SK-N-SH (cell line): ENCODE measurements around the gene S100A7. TPM values are rescaled to one million over a fixed set of nuclear protein-coding genes. Genes with fewer than 3 reads are reported as not detected.
"Not testable (repeated sequence)": the region's sequence is repeated elsewhere in the genome, so short reads cannot be mapped to it uniquely, and the experiment has no call there.

ENCODE experiments used
- CTCF ChIA-PET: fragments of 300-600, 350-600 bp; formaldehyde crosslinking; extraction: SDS; loops from one replicate; lab custom pipeline; 2021; lab: Yijun Ruan, JAX
- POLR2A ChIA-PET: fragments of 350-600 bp; sonication (Branson Sonifier 250); formaldehyde crosslinking; extraction: SDS; loops from one replicate; lab custom pipeline; 2020; ENCODE audit warnings: antibody characterized with exemption, inconsistent platforms; lab: Yijun Ruan, JAX
- DNase-seq: peaks from one replicate; pipeline ENCODE4 v3.0.0; 2012
- H2AFZ ChIP-seq: fragments of 200-600 bp; sonication (generic); 2 replicates; pipeline ENCODE4 v1.8.1; 2016; ENCODE audit warnings: antibody characterized with exemption, mild to moderate bottlenecking, low read depth
- H3F3A ChIP-seq: fragments of 200-600 bp; sonication (generic); replicated peaks from 2 replicates; pipeline ENCODE3; 2016; ENCODE audit warnings: antibody characterized with exemption, mild to moderate bottlenecking; ENCODE audit not compliant: insufficient read depth
- H3K27ac ChIP-seq, 2 experiments: fragments of 200-500 bp in 1 of 2; fragments of 200-600 bp in 1 of 2; sonication (Bioruptor generic) in 1 of 2; sonication (generic), shearing (Covaris generic) in 1 of 2; 2 replicates each; pipeline versions ENCODE4 v1.5.1 to v1.6.1; 2014 to 2016; ENCODE audit warnings: low read depth in 2 of 2, inconsistent platforms in 1 of 2, low read length in 1 of 2, mild to moderate bottlenecking in 1 of 2, mixed read lengths in 1 of 2
- H3K27me3 ChIP-seq: fragments of 200-600 bp; sonication (generic), shearing (Covaris generic); 2 replicates; pipeline ENCODE4 v1.6.1; 2016; ENCODE audit warnings: mixed run types; ENCODE audit not compliant: insufficient read depth
- H3K36me3 ChIP-seq, 2 experiments: fragments of 200-500 bp in 1 of 2; fragments of 200-600 bp in 1 of 2; sonication (Bioruptor generic) in 1 of 2; sonication (generic) in 1 of 2; replicated peaks in 1 of 2; 2 replicates each; pipeline versions ENCODE3 to v1.5.1; 2014 to 2016; ENCODE audit warnings: low read length in 1 of 2, mild to moderate bottlenecking in 1 of 2; ENCODE audit not compliant: insufficient read depth in 2 of 2, control insufficient read depth in 1 of 2
- H3K4me1 ChIP-seq, 2 experiments: fragments of 200-500 bp in 1 of 2; fragments of 200-600 bp in 1 of 2; sonication (Bioruptor generic) in 1 of 2; sonication (generic), shearing (Covaris generic) in 1 of 2; 2 replicates each; pipeline versions ENCODE4 v1.5.1 to v1.6.1; 2014 to 2016; ENCODE audit warnings: low read depth in 1 of 2, low read length in 1 of 2, mixed run types in 1 of 2; ENCODE audit not compliant: insufficient read depth in 2 of 2, control insufficient read depth in 1 of 2
- H3K4me2 ChIP-seq: fragments of 200-600 bp; sonication (generic), shearing (Covaris generic); 2 replicates; pipeline ENCODE4 v1.6.1; 2017; ENCODE audit warnings: mixed run types
- H3K4me3 ChIP-seq, 2 experiments: fragments of 200-500 bp in 1 of 2; fragments of 200-600 bp in 1 of 2; sonication (Bioruptor generic) in 1 of 2; sonication (generic), shearing (Covaris generic) in 1 of 2; 2 replicates each; pipeline versions ENCODE4 v1.5.1 to v1.8.1; 2014 to 2016; ENCODE audit warnings: low read depth in 2 of 2, inconsistent platforms in 1 of 2, low read length in 1 of 2, mild to moderate bottlenecking in 1 of 2, mixed read lengths in 1 of 2, moderate library complexity in 1 of 2
- H3K79me2 ChIP-seq: fragments of 200-600 bp; sonication (generic); 2 replicates; pipeline ENCODE4 v1.8.1; 2017; ENCODE audit warnings: mild to moderate bottlenecking; ENCODE audit not compliant: insufficient read depth
- H3K9ac ChIP-seq: fragments of 200-600 bp; sonication (generic); 2 replicates; pipeline ENCODE4 v1.6.1; 2017; ENCODE audit warnings: mixed run types
- H3K9me2 ChIP-seq: fragments of 200-600 bp; sonication (generic); 2 replicates; pipeline ENCODE4 v1.6.1; 2017; ENCODE audit warnings: mixed run types
- H3K9me3 ChIP-seq: fragments of 200-600 bp; sonication (generic); 2 replicates; pipeline ENCODE4 v1.6.1; 2017; ENCODE audit warnings: mixed run types, mild to moderate bottlenecking, moderate library complexity
- H4K20me1 ChIP-seq: fragments of 200-600 bp; sonication (generic); 2 replicates; pipeline ENCODE4 v1.6.1; 2017; ENCODE audit warnings: mild to moderate bottlenecking, mixed run types; ENCODE audit not compliant: insufficient read depth
- CHD2 ChIP-seq: fragments of 150-350 bp; IDR thresholded peaks from 2 replicates; pipeline ENCODE4 v1.6.1; 2018; ENCODE audit warnings: low read length; ENCODE audit not compliant: partially characterized antibody
- IRF3 ChIP-seq: fragments of 150-350 bp; IDR thresholded peaks from 2 replicates; pipeline ENCODE4 v1.6.1; 2016; ENCODE audit warnings: mild to moderate bottlenecking, low read depth, low read length
- REST ChIP-seq: IDR thresholded peaks from 2 replicates; pipeline ENCODE4 v1.6.1; 2012; ENCODE audit warnings: mild to moderate bottlenecking, low read depth, low read length, moderate library complexity
- RFX5 ChIP-seq: IDR thresholded peaks from 2 replicates; pipeline ENCODE4 v1.6.1; 2012; ENCODE audit warnings: mild to moderate bottlenecking, improper control_type of control experiment, low read length
- YY1 ChIP-seq: IDR thresholded peaks from 2 replicates; pipeline ENCODE4 v1.4.0; 2012; ENCODE audit warnings: low read depth, mild to moderate bottlenecking
- WGBS: methylation state at CpG from one replicate; pipeline ENCODE4 v1.1.6; 2017; ENCODE audit warnings: low lambda C conversion rate; 5-methylcytosine and 5-hydroxymethylcytosine counted together
- polyA plus RNA-seq, 3 experiments: library from polyadenylated mRNA; depleted of rRNA; stranded (reverse); fragments of >200 nt; gene quantifications; 2 replicates each; pipeline ENCODE4 v1.2.3, GENCODE V29; 2012
- TF ChIP-seq, protein P1 (sequence below): fragments of 200-600 bp; sonication (generic); IDR thresholded peaks from 2 replicates; pipeline ENCODE4 v1.6.1; 2017; ENCODE audit warnings: antibody characterized with exemption, mild to moderate bottlenecking, moderate library complexity

Gene S100A7
- polyA plus RNA-seq, 1 of the 3 experiments (the other 2 are of a cell fraction): not detected

DNA sequence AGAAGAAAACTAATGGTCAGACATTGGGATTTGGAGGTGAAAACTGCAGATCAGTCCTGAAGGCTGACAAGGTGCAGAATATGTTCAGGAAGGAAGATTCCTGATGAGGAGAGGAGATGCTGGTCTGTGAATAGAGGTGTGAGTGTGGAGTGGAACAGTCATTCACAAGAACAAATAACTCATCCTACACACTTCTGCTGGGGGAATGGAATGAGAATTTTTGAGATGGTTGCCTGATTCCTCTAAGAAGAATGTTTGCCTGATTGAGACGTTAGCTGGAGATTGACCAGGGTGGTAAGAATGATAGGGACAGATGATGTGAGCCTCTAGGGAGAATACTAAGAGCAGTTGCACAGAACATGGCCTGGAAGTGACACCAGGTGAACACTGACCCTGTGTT is 4.1 kb downstream of the S100A7 start (continued):
- TF ChIP-seq REST (no peak), RFX5 (no peak), YY1 (no peak), CHD2 (no peak)

DNA sequence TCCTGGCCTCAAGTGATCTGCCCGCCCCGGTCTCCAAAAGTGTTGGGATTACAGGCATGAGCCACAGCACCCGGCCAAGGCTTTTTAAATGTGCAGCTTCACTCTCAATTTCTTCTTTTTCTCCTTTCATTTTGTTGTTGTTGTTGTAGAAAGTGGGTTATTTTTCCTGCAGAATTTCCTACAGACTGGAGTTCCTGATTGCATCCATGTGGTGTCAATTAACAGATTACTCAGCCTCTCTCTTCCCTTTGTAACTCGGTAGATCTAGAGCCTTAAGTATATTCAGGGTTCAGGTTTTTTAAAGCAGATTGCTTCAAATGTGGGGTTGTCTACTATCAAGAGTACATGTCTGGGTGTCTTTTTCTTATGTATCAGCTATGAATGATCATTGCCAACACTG is 11.6 kb downstream of the S100A7 start:
- 46% methylated on average over 4 of the region's 4 CpGs for WGBS
- H4K20me1 ChIP-seq, H3K4me1 ChIP-seq, H3K4me2 ChIP-seq, H3K79me2 ChIP-seq, H3K4me3 ChIP-seq, H3K9me2 ChIP-seq, H3K9me3 ChIP-seq, H3K9ac ChIP-seq, CTCF ChIA-PET, H2AFZ ChIP-seq, H3F3A ChIP-seq, DNase-seq, H3K27ac ChIP-seq, POLR2A ChIA-PET, H3K36me3 ChIP-seq: not testable (repeated sequence)
- H3K27me3 ChIP-seq: peaks cover 17% of the 10 kb centered on the region; the same call in 1 of the 2 replicates

DNA sequence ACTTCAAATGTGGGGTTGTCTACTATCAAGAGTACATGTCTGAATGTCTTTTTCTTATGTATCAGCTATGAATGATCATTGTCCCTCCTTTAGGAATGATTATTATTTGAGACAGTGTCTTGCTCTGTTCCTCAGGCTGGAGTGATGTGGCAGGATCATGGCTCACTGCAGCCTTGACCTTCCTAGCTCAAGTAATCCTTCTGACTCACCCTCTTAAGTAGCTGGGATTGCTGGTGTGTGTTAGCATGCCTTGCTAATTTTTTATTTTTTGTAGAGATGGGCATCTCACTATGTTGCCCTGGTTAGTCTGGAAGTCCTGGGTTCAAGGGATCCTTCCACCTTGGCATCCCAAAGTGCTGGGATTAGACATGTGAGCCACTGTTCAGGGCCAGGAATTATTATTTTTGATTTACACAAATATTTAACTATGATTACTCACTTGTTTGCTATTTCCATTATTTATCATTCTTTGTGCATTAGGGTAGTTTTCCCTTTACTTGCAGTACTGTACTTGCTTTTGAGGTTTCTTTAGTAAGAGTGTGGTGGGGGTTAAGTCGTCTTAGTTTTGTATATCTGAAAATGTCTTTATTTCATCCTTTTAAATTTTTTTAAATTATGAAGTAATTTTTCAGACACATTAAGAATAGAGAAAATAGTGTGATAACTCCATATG is 12.8 kb downstream of the S100A7 start:
- CTCF ChIA-PET: no interaction called here
- no peak overlapping the region for H2AFZ ChIP-seq

More for the DNA sequence above, 12.8 kb downstream of the S100A7 start:
- no peaks in the 10 kb centered on the region for H3K79me2 ChIP-seq
- H3F3A ChIP-seq: peaks cover 4% of the 10 kb centered on the region
- no peak overlapping the region for H3K9ac ChIP-seq
- no peak overlapping the region for H3K4me3 ChIP-seq
- H3K9me2 ChIP-seq: no peaks in the 10 kb centered on the region
- H4K20me1 ChIP-seq: no peaks in the 10 kb centered on the region
- DNase-seq: no peak
- POLR2A ChIA-PET: no interaction called here
- H3K36me3 ChIP-seq: no peaks in the 10 kb centered on the region
- TF ChIP-seq, protein P1, sequence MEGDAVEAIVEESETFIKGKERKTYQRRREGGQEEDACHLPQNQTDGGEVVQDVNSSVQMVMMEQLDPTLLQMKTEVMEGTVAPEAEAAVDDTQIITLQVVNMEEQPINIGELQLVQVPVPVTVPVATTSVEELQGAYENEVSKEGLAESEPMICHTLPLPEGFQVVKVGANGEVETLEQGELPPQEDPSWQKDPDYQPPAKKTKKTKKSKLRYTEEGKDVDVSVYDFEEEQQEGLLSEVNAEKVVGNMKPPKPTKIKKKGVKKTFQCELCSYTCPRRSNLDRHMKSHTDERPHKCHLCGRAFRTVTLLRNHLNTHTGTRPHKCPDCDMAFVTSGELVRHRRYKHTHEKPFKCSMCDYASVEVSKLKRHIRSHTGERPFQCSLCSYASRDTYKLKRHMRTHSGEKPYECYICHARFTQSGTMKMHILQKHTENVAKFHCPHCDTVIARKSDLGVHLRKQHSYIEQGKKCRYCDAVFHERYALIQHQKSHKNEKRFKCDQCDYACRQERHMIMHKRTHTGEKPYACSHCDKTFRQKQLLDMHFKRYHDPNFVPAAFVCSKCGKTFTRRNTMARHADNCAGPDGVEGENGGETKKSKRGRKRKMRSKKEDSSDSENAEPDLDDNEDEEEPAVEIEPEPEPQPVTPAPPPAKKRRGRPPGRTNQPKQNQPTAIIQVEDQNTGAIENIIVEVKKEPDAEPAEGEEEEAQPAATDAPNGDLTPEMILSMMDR: no peak
- TF ChIP-seq IRF3: no peak
- no peak overlapping the region for H3K4me2 ChIP-seq
- peaks cover 17% of the 10 kb centered on the region; the same call in 1 of the 2 replicates for H3K27me3 ChIP-seq
- H3K27ac ChIP-seq: no peak overlapping the region
- WGBS: 21% methylated on average over 1 of the region's 1 CpG
- H3K9me3 ChIP-seq: no peaks in the 10 kb centered on the region
- H3K4me1 ChIP-seq: no peaks in the 10 kb centered on the region
